ENCODE measurements around the gene ZFP1. TPM values are rescaled to one million over a fixed set of nuclear protein-coding genes. Genes with fewer than 3 reads are reported as not detected.
"Not testable (repeated sequence)": the region's sequence is repeated elsewhere in the genome, so short reads cannot be mapped to it uniquely, and the experiment has no call there.

Gene ZFP1
- total and polyA plus RNA-seq, 4 donors: 23.3 to 38.8 (median 32.6) TPM

DNA sequence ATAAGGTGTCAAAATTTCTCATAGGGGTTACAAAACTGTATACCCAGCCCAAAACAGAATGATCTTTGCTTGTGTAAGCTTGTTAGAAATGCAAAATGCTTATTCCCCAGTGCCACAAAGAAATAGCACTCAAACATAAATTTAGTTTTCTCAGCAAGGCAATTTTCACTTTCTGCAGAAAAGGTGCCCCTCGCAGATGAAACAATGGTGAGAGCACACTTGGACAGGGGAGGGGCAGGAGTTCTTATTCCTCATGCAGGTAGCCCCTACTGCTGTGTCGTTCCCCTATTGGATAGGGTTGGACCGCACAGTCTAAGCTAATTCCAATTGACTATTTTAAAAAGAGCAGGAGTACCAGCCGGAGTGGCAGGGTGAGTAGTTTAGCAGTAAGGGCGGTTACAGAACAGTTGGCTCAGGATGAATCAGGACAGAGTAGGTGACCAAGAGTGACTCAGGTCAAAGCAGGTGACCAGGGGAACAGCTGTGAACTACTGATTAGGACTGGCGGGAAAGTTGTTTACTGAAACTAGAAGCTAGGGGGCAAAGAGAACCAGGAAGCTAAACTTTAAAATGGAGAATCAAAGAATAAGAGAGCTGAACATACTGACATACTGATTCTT, 26.3 kb upstream of the ZFP1 start:
- no peaks in the 10 kb centered on the region for H3K4me1 ChIP-seq (ENCODE audit: control insufficient read depth, insufficient read depth, low read length)
- no peak for DNase-seq (ENCODE audit: low read depth in 4 of 6, low spot score in 6 of 6)
- H3K9me3 ChIP-seq (ENCODE audit: control insufficient read depth, insufficient read depth, low read length): peaks cover 4% of the 10 kb centered on the region
- 95% methylated on average over 4 of the region's 6 CpGs for WGBS (ENCODE audit: insufficient coverage)
- no peak overlapping the region for H3K27ac ChIP-seq (ENCODE audit: low read depth, low read length)
- no peaks in the 10 kb centered on the region for H3K36me3 ChIP-seq (ENCODE audit: control insufficient read depth, insufficient read depth, low read length)
- no peaks in the 10 kb centered on the region for H3K27me3 ChIP-seq (ENCODE audit: control insufficient read depth, insufficient read depth, low read length)
- no peak overlapping the region for H3K4me3 ChIP-seq (ENCODE audit: low read depth, low read length)

DNA sequence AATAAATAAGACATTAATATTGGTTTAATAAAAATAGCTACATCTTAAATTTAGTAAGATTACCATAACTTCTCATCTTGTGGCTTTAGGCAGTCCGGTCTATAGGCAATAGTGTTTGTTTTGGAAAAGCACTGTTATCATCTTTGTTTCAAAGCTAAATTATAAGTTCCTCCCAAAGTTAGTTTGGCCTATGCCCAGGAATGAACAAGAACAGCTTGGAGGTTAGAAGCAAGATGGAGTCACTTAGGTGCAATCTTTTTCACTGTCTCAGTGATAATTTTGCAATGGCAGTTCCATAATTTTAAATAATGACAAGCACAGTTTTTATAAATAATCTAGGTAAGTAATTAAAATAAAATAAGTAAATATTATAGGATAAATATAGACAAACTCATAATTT, 25.7 kb upstream of the ZFP1 start:
- Histone ChIP-seq H3K27ac (ENCODE audit: low read depth, low read length) (no peak overlapping the region), H3K4me3 (ENCODE audit: low read depth, low read length) (no peak overlapping the region), H3K27me3 (ENCODE audit: control insufficient read depth, insufficient read depth, low read length) (no peaks in the 10 kb centered on the region), H3K9me3 (ENCODE audit: control insufficient read depth, insufficient read depth, low read length) (peaks cover 8% of the 10 kb centered on the region), H3K36me3 (ENCODE audit: control insufficient read depth, insufficient read depth, low read length) (no peaks in the 10 kb centered on the region), H3K4me1 (ENCODE audit: control insufficient read depth, insufficient read depth, low read length) (no peaks in the 10 kb centered on the region)
- no CpG with 5 or more reads among the region's 1 CpG for WGBS (ENCODE audit: insufficient coverage)
- DNase-seq (ENCODE audit: low read depth in 4 of 6, low spot score in 6 of 6): no peak

DNA sequence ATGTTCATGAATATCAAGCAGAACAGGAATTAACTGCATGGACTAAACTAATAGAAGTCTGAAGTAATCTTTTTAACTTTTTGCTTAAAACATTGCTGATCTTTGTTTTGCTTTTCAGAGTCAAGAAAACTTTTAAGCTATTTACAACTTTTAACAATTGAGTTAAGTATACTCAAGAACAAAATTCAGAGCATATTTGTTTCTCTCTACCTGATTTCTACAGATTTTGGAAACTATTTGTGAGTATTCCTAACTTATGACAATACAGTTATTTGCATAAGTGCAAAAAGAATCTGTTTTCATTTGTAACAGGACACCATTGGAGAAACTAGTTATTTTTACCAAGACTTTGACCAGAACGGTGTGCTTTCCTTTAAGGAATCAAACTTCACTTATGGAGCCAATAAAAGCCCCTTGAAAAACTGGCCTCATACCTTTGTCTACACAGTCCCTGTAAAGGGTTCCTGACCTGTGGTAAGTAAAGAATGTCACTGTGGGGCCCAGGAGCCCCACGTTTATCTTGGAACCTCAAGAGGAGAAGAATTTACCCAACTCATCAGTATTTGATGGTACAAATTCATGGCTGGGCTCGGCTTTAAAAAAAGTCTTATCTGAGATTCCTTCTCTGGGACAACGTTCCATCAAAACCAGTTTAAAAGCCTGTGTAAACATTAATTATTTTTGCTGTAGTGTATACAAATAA, 20.5 kb upstream of the ZFP1 start:
- 57% methylated on average over 1 of the region's 4 CpGs for WGBS (ENCODE audit: insufficient coverage)
- H3K4me1 ChIP-seq (ENCODE audit: control insufficient read depth, insufficient read depth, low read length): no peaks in the 10 kb centered on the region
- DNase-seq (ENCODE audit: low read depth in 4 of 6, low spot score in 6 of 6): no peak
- H3K27ac ChIP-seq (ENCODE audit: low read depth, low read length): no peak overlapping the region
- no peaks in the 10 kb centered on the region for H3K36me3 ChIP-seq (ENCODE audit: control insufficient read depth, insufficient read depth, low read length)
- no peaks in the 10 kb centered on the region for H3K27me3 ChIP-seq (ENCODE audit: control insufficient read depth, insufficient read depth, low read length)
- H3K9me3 ChIP-seq (ENCODE audit: control insufficient read depth, insufficient read depth, low read length): peaks cover 3% of the 10 kb centered on the region
- H3K4me3 ChIP-seq (ENCODE audit: low read depth, low read length): no peak overlapping the region

DNA sequence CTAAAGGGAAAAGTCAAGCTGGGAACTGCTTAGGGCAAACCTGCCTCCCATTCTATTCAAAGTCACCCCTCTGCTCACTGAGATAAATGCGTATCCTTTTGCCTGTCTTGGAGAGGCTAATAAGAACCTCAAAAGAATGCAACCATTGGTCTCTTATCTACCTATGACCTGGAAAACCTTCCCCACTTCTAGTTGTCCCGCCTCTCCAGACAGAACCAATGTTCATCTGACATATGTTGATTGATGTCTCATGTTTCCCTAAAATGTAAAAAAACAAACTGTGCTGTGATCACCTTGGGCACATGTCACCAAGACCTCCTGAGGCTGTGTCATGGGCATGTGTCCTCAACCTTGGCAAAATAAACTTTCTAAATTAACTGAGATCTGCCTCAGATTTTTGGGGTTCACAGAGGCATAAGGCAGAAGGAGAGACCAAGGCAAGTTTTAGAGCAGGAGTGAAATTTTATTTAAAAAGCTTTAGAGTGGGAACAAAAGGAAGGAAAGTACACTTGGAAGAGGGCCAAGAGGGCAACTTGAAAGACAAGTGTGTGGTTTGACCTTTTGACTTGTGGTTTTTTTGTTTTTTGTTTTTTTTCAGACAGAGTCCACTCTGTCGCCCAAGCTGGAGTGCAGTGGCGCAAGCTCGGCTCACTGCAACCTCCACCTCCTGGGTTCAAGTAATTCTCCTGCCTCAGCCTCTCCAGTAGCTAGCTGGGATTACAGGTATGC, 18.7 kb upstream of the ZFP1 start:
- WGBS (ENCODE audit: insufficient coverage): 61% methylated on average over 3 of the region's 5 CpGs
- not testable (repeated sequence) for H3K27ac ChIP-seq (ENCODE audit: low read depth, low read length); H3K4me3 ChIP-seq (ENCODE audit: low read depth, low read length); H3K9me3 ChIP-seq (ENCODE audit: control insufficient read depth, insufficient read depth, low read length); H3K4me1 ChIP-seq (ENCODE audit: control insufficient read depth, insufficient read depth, low read length); H3K27me3 ChIP-seq (ENCODE audit: control insufficient read depth, insufficient read depth, low read length); DNase-seq (ENCODE audit: low read depth in 4 of 6, low spot score in 6 of 6); H3K36me3 ChIP-seq (ENCODE audit: control insufficient read depth, insufficient read depth, low read length)

DNA sequence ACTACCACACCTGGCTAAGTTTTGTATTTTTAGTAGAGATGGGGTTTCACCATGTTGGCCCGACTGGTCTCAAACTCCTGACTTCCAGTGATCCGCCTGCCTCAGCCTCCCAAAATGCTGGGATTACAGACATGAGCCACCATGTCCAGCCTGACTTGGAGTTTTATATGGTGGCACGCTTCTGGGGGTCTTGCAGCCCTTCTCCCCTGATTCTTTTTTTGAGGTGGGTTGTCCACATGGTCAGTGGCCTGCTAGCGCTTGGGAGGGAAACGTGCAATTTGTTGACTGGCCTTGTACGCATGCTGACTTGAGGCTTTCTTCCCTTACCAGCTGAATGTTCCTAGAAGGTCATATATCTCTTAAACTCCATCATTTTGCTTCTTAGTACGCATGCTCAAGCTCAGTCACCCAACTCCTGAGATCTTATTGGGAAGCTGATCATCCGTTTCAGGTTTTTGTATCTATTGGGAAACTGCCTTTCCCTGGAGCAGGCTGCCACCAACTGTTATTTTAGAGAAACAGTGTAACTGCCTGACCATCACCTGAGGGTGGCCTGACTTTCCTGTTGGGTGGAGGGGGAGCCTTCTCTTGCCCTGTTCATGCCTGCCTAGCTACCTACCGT, 18.1 kb upstream of the ZFP1 start:
- no peak overlapping the region for H3K4me3 ChIP-seq (ENCODE audit: low read depth, low read length)
- H3K36me3 ChIP-seq (ENCODE audit: control insufficient read depth, insufficient read depth, low read length): no peaks in the 10 kb centered on the region
- H3K9me3 ChIP-seq (ENCODE audit: control insufficient read depth, insufficient read depth, low read length): peaks cover 3% of the 10 kb centered on the region
- no peaks in the 10 kb centered on the region for H3K27me3 ChIP-seq (ENCODE audit: control insufficient read depth, insufficient read depth, low read length)
- no peaks in the 10 kb centered on the region for H3K4me1 ChIP-seq (ENCODE audit: control insufficient read depth, insufficient read depth, low read length)
- 84% methylated on average over 5 of the region's 9 CpGs for WGBS (ENCODE audit: insufficient coverage)
- no peak overlapping the region for H3K27ac ChIP-seq (ENCODE audit: low read depth, low read length)
- DNase-seq (ENCODE audit: low read depth in 4 of 6, low spot score in 6 of 6): peak in 1 of 6 donors; percentile 55

DNA sequence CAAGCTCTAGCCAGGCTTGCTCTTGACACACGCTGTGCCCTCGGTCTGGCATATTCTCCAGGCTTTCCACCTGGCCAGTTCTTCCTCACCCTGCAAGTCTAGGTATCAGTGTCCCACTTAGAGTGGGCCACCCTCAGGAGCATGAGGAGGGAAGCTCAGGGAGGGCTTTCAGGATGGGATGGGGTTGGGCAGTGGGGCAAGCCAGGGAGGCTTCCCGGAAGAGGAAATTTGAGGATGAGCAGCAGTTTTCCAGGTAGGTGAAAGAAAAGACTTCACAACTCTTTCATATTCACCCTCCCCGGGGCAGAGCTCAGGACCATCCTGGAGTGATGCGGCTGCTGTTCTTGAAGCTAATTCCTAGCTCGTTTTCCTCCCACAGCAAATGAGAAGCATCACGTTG, 17.2 kb upstream of the ZFP1 start:
- no peaks in the 10 kb centered on the region for H3K4me1 ChIP-seq (ENCODE audit: control insufficient read depth, insufficient read depth, low read length)
- 63% methylated on average over 6 of the region's 7 CpGs for WGBS (ENCODE audit: insufficient coverage)

DNA sequence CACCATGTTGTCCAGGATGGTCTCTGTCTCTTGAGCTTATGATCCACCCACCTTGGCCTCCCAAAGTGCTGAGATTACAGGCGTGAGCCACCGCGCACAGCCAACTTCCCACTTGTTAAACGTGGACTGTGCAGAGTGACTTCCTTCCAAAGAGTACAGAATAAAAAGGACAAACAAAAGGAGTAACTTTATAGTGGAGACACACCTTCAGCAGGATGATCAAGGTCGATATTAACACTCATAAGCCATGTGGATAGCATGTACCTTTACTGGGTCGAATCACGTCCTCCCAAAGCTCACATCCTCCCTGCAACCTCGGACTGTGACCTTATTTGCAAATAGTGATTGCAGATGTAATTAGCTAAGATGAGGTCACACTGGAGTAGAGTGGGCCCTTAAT, 10.1 kb upstream of the ZFP1 start:
- Histone ChIP-seq H3K27me3 (ENCODE audit: control insufficient read depth, insufficient read depth, low read length) (no peaks in the 10 kb centered on the region), H3K36me3 (ENCODE audit: control insufficient read depth, insufficient read depth, low read length) (no peaks in the 10 kb centered on the region), H3K9me3 (ENCODE audit: control insufficient read depth, insufficient read depth, low read length) (no peaks in the 10 kb centered on the region), H3K27ac (ENCODE audit: low read depth, low read length) (no peak overlapping the region), H3K4me1 (ENCODE audit: control insufficient read depth, insufficient read depth, low read length) (no peaks in the 10 kb centered on the region), H3K4me3 (ENCODE audit: low read depth, low read length) (no peak overlapping the region)
- 91% methylated on average over 5 of the region's 8 CpGs for WGBS (ENCODE audit: insufficient coverage)
- no peak for DNase-seq (ENCODE audit: low read depth in 4 of 6, low spot score in 6 of 6)

More for the DNA sequence above, 17.2 kb upstream of the ZFP1 start:
- no peak overlapping the region for H3K4me3 ChIP-seq (ENCODE audit: low read depth, low read length)
- no peaks in the 10 kb centered on the region for H3K36me3 ChIP-seq (ENCODE audit: control insufficient read depth, insufficient read depth, low read length)
- peaks cover 3% of the 10 kb centered on the region for H3K9me3 ChIP-seq (ENCODE audit: control insufficient read depth, insufficient read depth, low read length)
- no peak overlapping the region for H3K27ac ChIP-seq (ENCODE audit: low read depth, low read length)
- no peaks in the 10 kb centered on the region for H3K27me3 ChIP-seq (ENCODE audit: control insufficient read depth, insufficient read depth, low read length)
- DNase-seq (ENCODE audit: low read depth in 4 of 6, low spot score in 6 of 6): no peak

DNA sequence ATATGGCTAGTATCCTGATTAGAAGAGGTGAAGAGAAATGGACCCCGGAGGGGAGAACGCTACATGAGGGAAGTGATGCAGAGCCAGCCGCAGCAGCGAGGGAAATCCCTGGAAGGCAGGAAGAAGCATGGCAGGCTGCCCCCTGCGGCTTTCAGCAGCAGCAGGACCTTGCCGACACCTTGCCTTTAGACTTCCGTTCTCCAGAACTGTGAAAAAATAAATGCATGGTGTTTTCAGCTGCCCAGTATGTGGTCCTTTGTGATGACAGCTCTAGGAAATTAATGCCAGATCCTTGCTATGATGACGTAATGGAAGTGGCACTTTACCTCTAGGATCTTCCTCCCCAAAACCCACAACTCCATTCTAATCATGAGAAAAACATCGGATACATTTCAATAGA, 9.7 kb upstream of the ZFP1 start:
- Histone ChIP-seq H3K27me3 (ENCODE audit: control insufficient read depth, insufficient read depth, low read length) (no peaks in the 10 kb centered on the region), H3K4me3 (ENCODE audit: low read depth, low read length) (no peak overlapping the region), H3K9me3 (ENCODE audit: control insufficient read depth, insufficient read depth, low read length) (no peaks in the 10 kb centered on the region), H3K4me1 (ENCODE audit: control insufficient read depth, insufficient read depth, low read length) (no peaks in the 10 kb centered on the region), H3K27ac (ENCODE audit: low read depth, low read length) (no peak overlapping the region), H3K36me3 (ENCODE audit: control insufficient read depth, insufficient read depth, low read length) (no peaks in the 10 kb centered on the region)
- no peak for DNase-seq (ENCODE audit: low read depth in 4 of 6, low spot score in 6 of 6)
- 69% methylated on average over 7 of the region's 9 CpGs for WGBS (ENCODE audit: insufficient coverage)

DNA sequence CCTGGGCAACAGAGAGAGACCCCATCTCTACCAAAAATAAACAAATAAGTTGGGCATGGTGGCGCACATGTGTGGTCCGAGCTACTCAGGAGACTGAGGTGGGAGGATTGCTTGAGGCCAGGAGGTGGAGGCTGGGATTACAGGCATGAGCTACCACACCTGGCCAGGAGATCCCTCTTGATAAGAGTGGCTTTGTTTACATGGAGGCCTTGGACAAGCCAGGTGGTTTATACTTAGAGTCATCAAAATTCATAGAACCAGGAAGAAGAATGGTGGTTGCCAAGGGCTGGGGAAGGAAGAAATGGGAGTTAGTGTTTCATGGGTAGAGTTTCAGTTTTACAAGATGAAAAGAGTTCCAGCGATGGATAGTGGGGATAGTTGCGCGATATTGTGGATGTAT, 8.8 kb upstream of the ZFP1 start:
- Histone ChIP-seq H3K27ac (ENCODE audit: low read depth, low read length) (no peak overlapping the region), H3K27me3 (ENCODE audit: control insufficient read depth, insufficient read depth, low read length) (no peaks in the 10 kb centered on the region), H3K4me1 (ENCODE audit: control insufficient read depth, insufficient read depth, low read length) (no peaks in the 10 kb centered on the region), H3K9me3 (ENCODE audit: control insufficient read depth, insufficient read depth, low read length) (no peaks in the 10 kb centered on the region), H3K4me3 (ENCODE audit: low read depth, low read length) (no peak overlapping the region), H3K36me3 (ENCODE audit: control insufficient read depth, insufficient read depth, low read length) (no peaks in the 10 kb centered on the region)
- WGBS (ENCODE audit: insufficient coverage): 88% methylated on average over 1 of the region's 5 CpGs
- no peak for DNase-seq (ENCODE audit: low read depth in 4 of 6, low spot score in 6 of 6)

All from spinal cord (tissue), 10 donors.